ENCODE measurements around the gene AP2B1.

The AP2B1 gene

GRCh38 chr17:35760587-35760986, 173.5 kb downstream of the AP2B1 start, which contains the start of gene C17orf50:
C17orf50 (plus strand) TSS chr17:35760887; CDS start chr17:35760942, 55 bp downstream.
- H3K27me3 ChIP-seq (ENCODE audit: low read length) = no peaks in the 10 kb centered on the region
- H3K9ac ChIP-seq (ENCODE audit: low read length) = no peak within 1 kb of the TSS
- no peaks in the 10 kb centered on the region for H3K9me2 ChIP-seq (replicated peaks; ENCODE audit: insufficient read depth, low read length)
- H3K9me3 ChIP-seq (ENCODE audit: insufficient read depth, low read length) = no peaks in the 10 kb centered on the region
- no peak within 1 kb of the TSS for H3K4me3 ChIP-seq (ENCODE audit: insufficient read depth, low read length, poor library complexity, severe bottlenecking)
- H4K20me1 ChIP-seq (ENCODE audit: low read depth, low read length) = no peaks in the 10 kb centered on the region
- H2AFZ ChIP-seq (ENCODE audit: low read depth, low read length, severe bottlenecking) = no peak within 1 kb of the TSS
- H3K36me3 ChIP-seq (ENCODE audit: low read length) = no peaks in the 10 kb centered on the region
- TF ChIP-seq EZH2phosphoT487 (conservative IDR thresholded peaks at IDR 0.05; ENCODE audit: low read length) = no peak
- TF ChIP-seq CTCF (IDR thresholded peaks at IDR 0.05; ENCODE audit: insufficient read depth, low read length, poor library complexity, severe bottlenecking) = no peak
- H3F3A ChIP-seq (ENCODE audit: insufficient read depth) = no peaks in the 10 kb centered on the region
- no peak within 1 kb of the TSS for H3K27ac ChIP-seq (ENCODE audit: low read depth, low read length)
- H3K4me2 ChIP-seq (ENCODE audit: low read depth, low read length, poor library complexity, severe bottlenecking) = no peak within 1 kb of the TSS
- H3K79me2 ChIP-seq (ENCODE audit: insufficient read depth, low read length) = no peaks in the 10 kb centered on the region

- H3K27me3 ChIP-seq (ENCODE audit: low read length) = no peaks in the 10 kb centered on the region
- no peak overlapping the region for H3K9ac ChIP-seq (ENCODE audit: low read length)
- no peaks in the 10 kb centered on the region for H3K9me3 ChIP-seq (ENCODE audit: insufficient read depth, low read length)
- TF ChIP-seq CTCF (IDR thresholded peaks at IDR 0.05; ENCODE audit: insufficient read depth, low read length, poor library complexity, severe bottlenecking) = no peak
- TF ChIP-seq EZH2phosphoT487 (conservative IDR thresholded peaks at IDR 0.05; ENCODE audit: low read length) = no peak
- H3K36me3 ChIP-seq (ENCODE audit: low read length) = no peaks in the 10 kb centered on the region
- no peaks in the 10 kb centered on the region for H4K20me1 ChIP-seq (ENCODE audit: low read depth, low read length)
- no peaks in the 10 kb centered on the region for H3K9me2 ChIP-seq (replicated peaks; ENCODE audit: insufficient read depth, low read length)
- H3K4me3 ChIP-seq (ENCODE audit: insufficient read depth, low read length, poor library complexity, severe bottlenecking) = no peak overlapping the region
- no peak overlapping the region for H3K27ac ChIP-seq (ENCODE audit: low read depth, low read length)
- no peaks in the 10 kb centered on the region for H3K79me2 ChIP-seq (ENCODE audit: insufficient read depth, low read length)
- H3K4me2 ChIP-seq (ENCODE audit: low read depth, low read length, poor library complexity, severe bottlenecking) = no peak overlapping the region
- H3F3A ChIP-seq (ENCODE audit: insufficient read depth) = no peaks in the 10 kb centered on the region
- H2AFZ ChIP-seq (ENCODE audit: low read depth, low read length, severe bottlenecking) = no peak overlapping the region
Observed at GRCh38 chr17:35761601-35762000, 174.5 kb downstream of the AP2B1 start.

GRCh38 chr17:35763767-35764122, 176.6 kb downstream of the AP2B1 start:
- no peaks in the 10 kb centered on the region for H3K27me3 ChIP-seq (ENCODE audit: low read length)
- no peaks in the 10 kb centered on the region for H3F3A ChIP-seq (ENCODE audit: insufficient read depth)
- peak overlapping the region; percentile 64; the same call in 1 of the 2 replicates for H3K9ac ChIP-seq (ENCODE audit: low read length)
- peak overlapping the region; percentile 75 for H2AFZ ChIP-seq (ENCODE audit: low read depth, low read length, severe bottlenecking)
- H3K36me3 ChIP-seq (ENCODE audit: low read length) = no peaks in the 10 kb centered on the region
- H3K4me3 ChIP-seq (ENCODE audit: insufficient read depth, low read length, poor library complexity, severe bottlenecking) = peak overlapping the region; percentile 48
- TF ChIP-seq EZH2phosphoT487 (conservative IDR thresholded peaks at IDR 0.05; ENCODE audit: low read length) = no peak
- no peak for TF ChIP-seq CTCF (IDR thresholded peaks at IDR 0.05; ENCODE audit: insufficient read depth, low read length, poor library complexity, severe bottlenecking)
- H4K20me1 ChIP-seq (ENCODE audit: low read depth, low read length) = no peaks in the 10 kb centered on the region
- no peak overlapping the region for H3K27ac ChIP-seq (ENCODE audit: low read depth, low read length)
- no peaks in the 10 kb centered on the region for H3K79me2 ChIP-seq (ENCODE audit: insufficient read depth, low read length)
- H3K9me3 ChIP-seq (ENCODE audit: insufficient read depth, low read length) = no peaks in the 10 kb centered on the region
- no peaks in the 10 kb centered on the region for H3K9me2 ChIP-seq (replicated peaks; ENCODE audit: insufficient read depth, low read length)
- H3K4me2 ChIP-seq (ENCODE audit: low read depth, low read length, poor library complexity, severe bottlenecking) = peak overlapping the region; percentile 51

Measured in SU-DHL-6 (cell line).